H1 (cell line): Measurements from ENCODE around the gene PTPA. TPM values are rescaled to one million over a fixed set of nuclear protein-coding genes. Genes with fewer than 3 reads are reported as not detected.
"Not testable (repeated sequence)": the region's sequence is repeated elsewhere in the genome, so short reads cannot be mapped to it uniquely, and the experiment has no call there.

Source experiments
- CTCF ChIA-PET: fragments of 300-600 bp; sonication (Branson Sonifier 250); formaldehyde crosslinking; loops from one replicate; lab custom pipeline; 2021; ENCODE audit not compliant: partially characterized antibody; lab: Charles Lee
- POLR2A ChIA-PET: fragments of 300-600 bp; sonication (Branson Sonifier 250); formaldehyde crosslinking; loops from one replicate; lab custom pipeline; 2021; ENCODE audit warnings: inconsistent platforms; ENCODE audit not compliant: partially characterized antibody; lab: Charles Lee
- DNase-seq, 2 experiments: peaks; one replicate each; pipeline versions ENCODE4 v3.0.0 to v3.0.0-alpha.2; 2010 to 2022; ENCODE audit warnings: low spot score in 2 of 2, low read depth in 1 of 2, mixed read lengths in 1 of 2
- FAIRE-seq: peaks from 2 replicates; lab custom pipeline; 2011; peaks lifted over from hg19 to GRCh38; lab: Jason Lieb, UNC
- H2AFZ ChIP-seq: 2 replicates; pipeline ENCODE4 v1.8.1; 2012; ENCODE audit warnings: low read length, inconsistent platforms
- H2AK5ac ChIP-seq: 2 replicates; pipeline ENCODE4 v1.6.1; 2013; ENCODE audit warnings: low read depth, low read length
- H2BK120ac ChIP-seq: replicated peaks from 2 replicates; pipeline ENCODE3; 2013; ENCODE audit warnings: low read depth, low read length, inconsistent platforms
- H2BK12ac ChIP-seq: 2 replicates; pipeline ENCODE4 v1.6.1; 2013; ENCODE audit warnings: low read depth, low read length
- H2BK15ac ChIP-seq: 2 replicates; pipeline ENCODE4 v1.6.1; 2013; ENCODE audit warnings: low read length
- H2BK20ac ChIP-seq: 2 replicates; pipeline ENCODE4 v1.6.1; 2013; ENCODE audit warnings: low read length
- H2BK5ac ChIP-seq: 2 replicates; pipeline ENCODE4 v1.6.1; 2013; ENCODE audit warnings: low read depth, low read length
- H3K14ac ChIP-seq: 2 replicates; pipeline ENCODE4 v1.6.1; 2013; ENCODE audit warnings: inconsistent platforms; ENCODE audit not compliant: insufficient read length
- H3K18ac ChIP-seq: 2 replicates; pipeline ENCODE4 v1.6.1; 2013; ENCODE audit warnings: low read length; ENCODE audit errors: extremely low read depth
- H3K23ac ChIP-seq: 2 replicates; pipeline ENCODE4 v1.6.1; 2013; ENCODE audit warnings: inconsistent platforms; ENCODE audit not compliant: insufficient read length
- H3K23me2 ChIP-seq: 2 replicates; pipeline ENCODE4 v1.6.1; 2013; ENCODE audit warnings: low read depth, low read length
- H3K27ac ChIP-seq: 2 replicates; pipeline ENCODE4 v1.6.1; 2011; ENCODE audit warnings: low read depth, low read length, inconsistent platforms
- H3K27me3 ChIP-seq, 4 experiments: replicated peaks in 1 of 4; 1 replicate in 1 of 4; 2 replicates in 3 of 4; pipeline versions ENCODE4 v1.6.1 to v1.8.1; 2011 to 2013; ENCODE audit warnings: low read length in 3 of 4, mild to moderate bottlenecking in 3 of 4, inconsistent platforms in 2 of 4, mixed read lengths in 2 of 4, moderate library complexity in 1 of 4; ENCODE audit not compliant: control insufficient read depth in 3 of 4, insufficient read depth in 3 of 4; ENCODE audit errors: extremely low read depth in 1 of 4
- H3K36me3 ChIP-seq, 4 experiments: 2 replicates each; pipeline versions ENCODE4 v1.6.1 to v1.8.1; 2011 to 2013; ENCODE audit warnings: mild to moderate bottlenecking in 4 of 4, low read length in 3 of 4, moderate library complexity in 2 of 4, control low read depth in 1 of 4, inconsistent platforms in 1 of 4; ENCODE audit not compliant: insufficient read depth in 4 of 4, control insufficient read depth in 2 of 4
- H3K4ac ChIP-seq: replicated peaks from 2 replicates; pipeline ENCODE3; 2013; ENCODE audit warnings: low read length, low read depth, mixed read lengths, inconsistent platforms; ENCODE audit not compliant: insufficient read length
- H3K4me1 ChIP-seq, 4 experiments: replicated peaks in 1 of 4; 1 replicate in 1 of 4; 2 replicates in 3 of 4; pipeline versions ENCODE4 v1.6.1 to v1.8.1; 2011 to 2013; ENCODE audit warnings: low read length in 3 of 4, inconsistent platforms in 2 of 4, mixed read lengths in 1 of 4; ENCODE audit not compliant: insufficient read depth in 4 of 4, control insufficient read depth in 3 of 4
- H3K4me2 ChIP-seq, 2 experiments: 2 replicates each; pipeline versions ENCODE4 v1.6.1 to v1.8.1; 2011 to 2013; ENCODE audit warnings: low read depth in 2 of 2, low read length in 2 of 2, control low read depth in 1 of 2, inconsistent platforms in 1 of 2, mild to moderate bottlenecking in 1 of 2; ENCODE audit not compliant: insufficient read depth in 1 of 2
- H3K4me3 ChIP-seq, 4 experiments: fragments of 200-600, 300-600 bp in 1 of 4; sonication (generic), shearing (Covaris generic), sonication (Bioruptor Twin) in 1 of 4; 2 replicates each; pipeline versions ENCODE4 v1.5.1 to v1.8.1; 2011 to 2016; ENCODE audit warnings: low read length in 4 of 4, low read depth in 3 of 4, control low read depth in 2 of 4, inconsistent platforms in 2 of 4, mild to moderate bottlenecking in 2 of 4, mixed read lengths in 1 of 4, moderate library complexity in 1 of 4; ENCODE audit not compliant: insufficient read depth in 2 of 4; ENCODE audit errors: extremely low read depth in 1 of 4
- H3K56ac ChIP-seq: replicated peaks from 2 replicates; pipeline ENCODE3; 2013; ENCODE audit warnings: low read depth, mild to moderate bottlenecking, mixed read lengths, low read length, inconsistent platforms; ENCODE audit not compliant: insufficient read length
- H3K79me1 ChIP-seq: 2 replicates; pipeline ENCODE4 v1.6.1; 2013; ENCODE audit warnings: low read depth, low read length, control low read depth
- H3K79me2 ChIP-seq, 2 experiments: 2 replicates each; pipeline versions ENCODE4 v1.6.1 to v1.8.1; 2012 to 2013; ENCODE audit warnings: low read length in 2 of 2, mild to moderate bottlenecking in 2 of 2, inconsistent platforms in 1 of 2; ENCODE audit not compliant: insufficient read depth in 2 of 2, control insufficient read depth in 1 of 2
- H3K9ac ChIP-seq, 4 experiments: replicated peaks in 1 of 4; 1 replicate in 1 of 4; 2 replicates in 3 of 4; pipeline versions ENCODE4 v1.6.1 to v1.8.1; 2011 to 2013; ENCODE audit warnings: low read depth in 3 of 4, low read length in 3 of 4, control low read depth in 2 of 4, mild to moderate bottlenecking in 2 of 4, moderate library complexity in 2 of 4, inconsistent platforms in 1 of 4; ENCODE audit errors: extremely low read depth in 1 of 4
- H3K9me3 ChIP-seq, 2 experiments: 2 replicates each; pipeline versions ENCODE4 v1.6.1 to v1.8.1; 2012 to 2013; ENCODE audit warnings: mild to moderate bottlenecking in 2 of 2, moderate library complexity in 2 of 2, control low read depth in 1 of 2, inconsistent platforms in 1 of 2, low read depth in 1 of 2, low read length in 1 of 2, mixed read lengths in 1 of 2; ENCODE audit not compliant: insufficient read depth in 2 of 2
- H4K20me1 ChIP-seq, 2 experiments: replicated peaks in 1 of 2; 2 replicates each; pipeline versions ENCODE3 to v1.8.1; 2011 to 2013; ENCODE audit warnings: inconsistent platforms in 2 of 2, low read length in 2 of 2, mild to moderate bottlenecking in 1 of 2; ENCODE audit not compliant: insufficient read depth in 2 of 2, control insufficient read depth in 1 of 2
- H4K5ac ChIP-seq: 2 replicates; pipeline ENCODE4 v1.6.1; 2013; ENCODE audit warnings: low read length, low read depth, mixed read lengths, inconsistent platforms; ENCODE audit not compliant: insufficient read length
- H4K8ac ChIP-seq: 2 replicates; pipeline ENCODE4 v1.8.0; 2013; ENCODE audit warnings: mild to moderate bottlenecking, moderate library complexity, low read length, inconsistent platforms; ENCODE audit not compliant: insufficient read depth; ENCODE audit errors: extremely low read depth
- H4K91ac ChIP-seq: replicated peaks from 2 replicates; pipeline ENCODE3; 2013; ENCODE audit warnings: low read length, mixed read lengths, inconsistent platforms; ENCODE audit not compliant: insufficient read length
- WGBS, 2 experiments: shearing (Covaris generic) in 1 of 2; methylation state at CpG; one replicate each; pipeline versions ENCODE4 v1.1.6 to v1.1.7; 2013 to 2015; ENCODE audit warnings: low lambda C conversion rate in 2 of 2, mixed read lengths in 2 of 2, inconsistent platforms in 1 of 2, low coverage in 1 of 2, missing lambda C conversion rate in 1 of 2; ENCODE audit not compliant: insufficient replicate concordance in 2 of 2, insufficient coverage in 1 of 2, insufficient read length in 1 of 2; ENCODE audit errors: extremely low coverage in 1 of 2, missing lambda C conversion rate in 1 of 2; 5-methylcytosine and 5-hydroxymethylcytosine counted together
- polyA plus RNA-seq, 7 experiments: library from polyadenylated mRNA; depleted of rRNA in 3 of 7; stranded (reverse) in 5 of 7; unstranded in 2 of 7; fragments of >200 nt in 5 of 7; fragments of 200-250 nt in 2 of 7; gene quantifications; 1 replicate in 5 of 7; 2 replicates in 1 of 7; 4 replicates in 1 of 7; pipeline versions ENCODE4 v1.2.1 to v1.2.3, GENCODE V29; 2011 to 2013; ENCODE audit warnings: missing spikeins in 2 of 7, mixed read lengths in 2 of 7
- total RNA-seq: library from RNA; stranded (reverse); fragmentation: NEBNext Ultra II Directional; extraction: Animal tissue kit (Norgen Biotek cat#: 25700); gene quantifications from 2 replicates; pipeline ENCODE4 v1.2.1, GENCODE V29; 2021

Gene PTPA
- total and polyA plus RNA-seq, 2 of the 8 experiments (the other 6 are each of a cell fraction or from before 2014, with no cell fraction given): 114 to 145 TPM

- ChIA-PET CTCF (interaction anchor here (0.6 to 9.7 kb wide), 8 partner anchors 10 to 529 kb away, joined by 3 to 64 read pairs (median 4); no protein-coding TSS in a partner anchor), POLR2A (interaction anchor here (1.0 to 4.3 kb wide), 6 partner anchors 10 to 66 kb away, joined by 3 to 21 read pairs (median 9); partner anchors contain the start of gene IER5L)
- not testable (repeated sequence) for FAIRE-seq, H2AK5ac ChIP-seq, H3K4ac ChIP-seq, H4K91ac ChIP-seq, H3K9me3 ChIP-seq, H4K8ac ChIP-seq, H3K23ac ChIP-seq, H4K20me1 ChIP-seq, H3K27ac ChIP-seq, DNase-seq, H2BK15ac ChIP-seq, H2BK20ac ChIP-seq, H3K4me1 ChIP-seq, H3K36me3 ChIP-seq, H2BK12ac ChIP-seq, H2BK5ac ChIP-seq, H3K79me1 ChIP-seq, H3K18ac ChIP-seq, H2AFZ ChIP-seq, H4K5ac ChIP-seq, H3K14ac ChIP-seq, H2BK120ac ChIP-seq, H3K56ac ChIP-seq
- H3K4me2 ChIP-seq: peak overlapping the region; percentile 84 to 99
- H3K4me3 ChIP-seq: peak overlapping the region; percentile 75 to 95 (median 89); a peak in 7 of 8 replicates
- peaks cover 10% of the 10 kb centered on the region for H3K23me2 ChIP-seq
- H3K79me2 ChIP-seq: peaks cover 0 to 51% of the 10 kb centered on the region in 2 experiments; a peak in 3 of 4 replicates
- H3K27me3 ChIP-seq: peaks cover 0 to 15% (median 13%) of the 10 kb centered on the region in 4 experiments; a peak in 5 of 7 replicates
- peak overlapping the region in 1 of 4 experiments; percentile 94; a peak in 2 of 7 replicates for H3K9ac ChIP-seq
- 94% methylated on average over 17 of the region's 17 CpGs; no CpG with 5 or more reads in 1 of the 2 experiments for whole genome bisulfite sequencing, 2 experiments
Measured at GRCh38 chr9:129112526-129112925, 1.3 kb downstream of the PTPA start.
